ENCODE measurements around the gene ERBB2.

DNA sequence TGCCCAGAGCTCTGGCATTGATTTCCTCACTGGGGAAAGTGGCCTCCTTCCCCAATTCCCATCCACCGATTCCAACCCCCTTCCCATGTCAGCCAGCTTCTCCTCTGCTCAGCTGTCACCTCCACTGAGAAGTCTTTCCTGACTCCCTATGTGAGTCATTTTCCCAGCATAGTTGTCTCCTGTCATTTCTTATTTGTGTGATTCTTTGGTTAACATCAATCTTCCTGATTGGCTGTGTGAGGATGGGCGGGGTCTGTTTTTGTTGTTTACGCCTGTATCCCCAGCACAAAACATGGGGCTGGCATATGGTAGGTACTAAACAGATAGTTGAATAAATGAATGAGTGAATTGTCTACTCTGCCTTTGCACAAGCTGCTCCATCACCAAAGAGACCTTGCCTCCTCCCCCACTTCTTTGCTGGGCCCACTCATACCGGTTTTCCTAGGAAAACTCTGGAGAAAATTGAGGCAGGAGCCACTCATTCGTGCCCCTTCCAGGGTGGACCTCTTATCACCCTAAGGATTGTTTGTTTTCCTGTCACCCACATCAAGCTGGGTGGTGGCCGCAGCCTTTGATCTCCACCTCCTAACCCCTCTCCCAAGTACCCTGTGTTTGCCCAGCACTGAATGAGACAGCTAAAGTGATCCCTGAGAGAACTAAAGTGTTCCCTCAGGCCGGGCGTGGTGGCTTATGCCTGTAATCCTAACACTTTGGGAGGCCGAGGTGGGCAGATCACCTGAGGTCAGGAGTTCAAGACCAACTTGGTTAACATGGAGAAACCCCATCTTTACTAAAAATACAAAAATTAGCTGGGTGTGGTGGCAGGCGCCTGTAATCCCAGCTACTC lies 36.7 kb downstream of the ERBB2 start:
- TF ChIP-seq, protein P1, sequence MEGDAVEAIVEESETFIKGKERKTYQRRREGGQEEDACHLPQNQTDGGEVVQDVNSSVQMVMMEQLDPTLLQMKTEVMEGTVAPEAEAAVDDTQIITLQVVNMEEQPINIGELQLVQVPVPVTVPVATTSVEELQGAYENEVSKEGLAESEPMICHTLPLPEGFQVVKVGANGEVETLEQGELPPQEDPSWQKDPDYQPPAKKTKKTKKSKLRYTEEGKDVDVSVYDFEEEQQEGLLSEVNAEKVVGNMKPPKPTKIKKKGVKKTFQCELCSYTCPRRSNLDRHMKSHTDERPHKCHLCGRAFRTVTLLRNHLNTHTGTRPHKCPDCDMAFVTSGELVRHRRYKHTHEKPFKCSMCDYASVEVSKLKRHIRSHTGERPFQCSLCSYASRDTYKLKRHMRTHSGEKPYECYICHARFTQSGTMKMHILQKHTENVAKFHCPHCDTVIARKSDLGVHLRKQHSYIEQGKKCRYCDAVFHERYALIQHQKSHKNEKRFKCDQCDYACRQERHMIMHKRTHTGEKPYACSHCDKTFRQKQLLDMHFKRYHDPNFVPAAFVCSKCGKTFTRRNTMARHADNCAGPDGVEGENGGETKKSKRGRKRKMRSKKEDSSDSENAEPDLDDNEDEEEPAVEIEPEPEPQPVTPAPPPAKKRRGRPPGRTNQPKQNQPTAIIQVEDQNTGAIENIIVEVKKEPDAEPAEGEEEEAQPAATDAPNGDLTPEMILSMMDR (IDR thresholded peaks at IDR 0.05) = no peak
- no peak for TF ChIP-seq EP300 (IDR thresholded peaks at IDR 0.05)

Data from suprapubic skin (tissue), 3 donors.